NOMO-1 treated with dmso at 0.1 percent for 144 hours (cell line): ENCODE data around the gene RIOX2.

Experiments used
- DNase-seq: peaks from one replicate; lab custom pipeline; 2025; ENCODE audit not compliant: unreplicated experiment; lab: John Stamatoyannopoulos, UW

Gene RIOX2

DNA sequence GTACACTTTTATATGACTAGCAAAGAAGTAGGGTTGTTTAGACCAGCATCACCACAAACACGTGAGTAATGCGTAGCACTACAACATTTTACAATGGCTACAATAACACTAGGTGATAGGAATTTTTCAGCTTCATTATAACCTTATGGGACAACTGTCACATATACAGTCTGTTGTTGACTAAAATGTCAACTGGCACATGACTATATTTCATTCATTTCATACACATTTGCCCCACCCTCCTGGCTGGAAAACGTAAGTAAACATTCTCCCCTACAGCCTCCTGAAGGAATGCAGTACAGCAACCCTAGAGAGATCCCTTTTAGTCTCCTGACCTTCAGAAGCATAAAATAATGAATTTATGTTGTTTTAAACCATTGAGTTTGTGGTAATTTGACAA, 16.2 kb downstream of the RIOX2 start:
- DNase-seq = no peak

- no peak for DNase-seq
Observed at GRCh38 chr3:97954228-97954827, 17.9 kb downstream of the RIOX2 start.

GRCh38 chr3:97952872-97953271, 19.4 kb downstream of the RIOX2 start:
- DNase-seq = no peak

GRCh38 chr3:97952280-97952679, 20.0 kb downstream of the RIOX2 start:
- no peak for DNase-seq

GRCh38 chr3:97950360-97950759, 21.9 kb downstream of the RIOX2 start:
- DNase-seq = no peak

DNA sequence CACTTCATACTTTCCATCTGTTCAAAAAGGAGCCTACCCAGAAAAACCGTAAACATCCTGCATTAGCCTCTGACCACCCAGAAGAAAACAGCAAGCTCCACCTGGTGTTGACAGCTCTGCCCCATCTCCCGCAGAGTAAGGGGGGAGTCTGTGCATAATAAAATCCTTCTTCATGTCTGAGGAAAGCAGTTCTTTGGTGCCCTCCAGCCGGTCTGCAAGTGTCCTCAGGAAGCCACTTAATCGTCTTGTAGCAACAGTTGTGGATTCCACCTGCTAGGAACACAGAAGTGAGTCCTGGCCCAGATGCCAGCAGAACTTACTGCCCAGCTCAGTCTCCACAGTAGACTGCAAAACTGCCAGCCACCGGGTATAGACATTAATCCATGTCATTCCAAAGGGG, 22.5 kb downstream of the RIOX2 start:
- DNase-seq = no peak

GRCh38 chr3:97949110-97949485, 23.1 kb downstream of the RIOX2 start:
- no peak for DNase-seq

GRCh38 chr3:97948351-97949109, 23.7 kb downstream of the RIOX2 start:
- no peak for DNase-seq

DNA sequence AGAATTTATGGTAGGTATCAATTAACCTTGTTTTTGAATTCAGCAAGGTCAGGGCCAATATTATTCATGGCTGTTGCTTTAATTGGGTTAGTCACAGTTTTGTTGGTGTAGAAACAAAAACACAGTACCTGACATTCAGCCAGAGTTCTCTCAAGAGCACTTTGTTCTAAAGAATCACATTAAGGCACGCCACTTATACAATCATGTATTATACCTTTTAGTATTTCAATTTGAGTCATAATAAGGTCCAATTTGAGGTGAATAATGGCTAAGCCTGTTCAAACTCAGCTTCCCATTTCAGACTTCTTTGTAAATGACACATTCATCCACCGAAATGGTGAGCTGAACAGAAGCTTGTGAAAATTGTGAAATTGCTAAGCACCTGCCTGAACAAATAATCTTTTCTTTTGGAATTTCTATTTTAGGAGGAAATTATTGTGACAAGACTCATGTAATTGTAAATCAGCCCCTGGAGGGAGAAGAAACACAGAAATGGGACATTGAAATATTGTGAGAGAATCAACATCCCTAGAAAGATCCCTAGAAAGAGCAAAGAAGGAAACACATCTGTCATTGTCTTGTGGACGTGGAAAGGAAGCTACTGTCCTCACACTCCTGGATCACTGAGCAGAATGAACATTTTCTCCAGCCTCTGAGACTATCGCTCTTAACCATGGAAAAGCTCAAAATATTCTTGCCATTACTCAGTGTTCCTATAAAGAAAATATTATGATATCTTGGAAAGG, 29.3 kb downstream of the RIOX2 start:
- no peak for DNase-seq

DNA sequence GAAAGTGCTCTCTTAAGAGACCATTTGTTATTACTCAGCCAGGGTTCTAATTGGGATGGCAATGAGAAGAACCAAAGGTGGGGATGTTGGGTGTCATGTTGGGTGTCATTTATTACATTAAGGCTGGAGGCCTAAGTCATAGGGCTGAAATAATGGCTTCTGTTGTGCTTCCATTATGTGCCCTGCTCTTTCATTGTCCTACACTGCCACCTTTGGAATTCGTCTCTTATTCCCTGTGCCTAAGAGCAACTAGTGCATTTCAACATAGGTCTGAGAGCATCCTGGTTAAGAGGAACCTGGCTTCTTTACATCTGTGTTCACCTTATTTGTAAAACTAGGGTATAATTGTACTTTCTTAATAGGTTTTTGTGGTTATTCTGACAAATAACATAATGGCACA, 32.2 kb downstream of the RIOX2 start:
- DNase-seq = no peak

DNA sequence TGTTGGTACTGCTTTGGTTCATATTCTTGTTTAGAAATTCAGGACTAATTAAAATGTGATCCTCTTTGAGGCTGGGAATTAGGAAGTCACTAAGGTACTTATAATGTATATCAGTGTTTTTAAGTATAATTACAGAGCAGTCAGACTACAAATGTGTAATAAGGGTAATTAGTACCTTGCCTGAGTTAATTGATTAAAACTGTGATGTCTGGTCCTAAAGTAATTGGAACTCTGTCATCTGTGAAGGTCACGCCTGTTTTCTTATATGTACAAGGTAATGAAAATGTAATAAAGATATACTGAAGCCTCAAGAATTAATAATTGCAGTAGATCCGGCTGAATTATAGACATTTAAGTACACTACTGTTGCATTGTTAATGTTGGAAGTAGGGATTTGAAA, 32.8 kb downstream of the RIOX2 start:
- DNase-seq = no peak

- DNase-seq = no peak
Observed at GRCh38 chr3:97938444-97938843, 33.8 kb downstream of the RIOX2 start.

DNA sequence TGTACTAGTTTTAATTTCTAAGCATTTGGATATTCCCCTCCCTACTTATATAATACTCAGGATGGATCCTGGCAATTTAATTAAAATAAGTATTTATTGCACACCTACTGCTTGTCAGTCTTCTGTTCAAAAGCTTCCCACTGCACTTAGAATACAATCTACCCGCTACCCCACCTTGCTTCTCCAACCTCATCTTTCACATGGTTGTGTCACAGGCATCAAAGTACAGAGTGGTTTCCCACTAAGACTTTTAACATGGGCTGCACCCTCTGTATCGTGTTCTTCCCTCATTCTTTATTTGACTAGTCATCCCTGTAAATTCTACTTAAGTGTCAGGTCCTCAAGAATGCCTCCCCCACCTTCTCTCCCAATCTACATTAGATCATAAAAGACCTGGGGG, 35.0 kb downstream of the RIOX2 start:
- DNase-seq = no peak

DNA sequence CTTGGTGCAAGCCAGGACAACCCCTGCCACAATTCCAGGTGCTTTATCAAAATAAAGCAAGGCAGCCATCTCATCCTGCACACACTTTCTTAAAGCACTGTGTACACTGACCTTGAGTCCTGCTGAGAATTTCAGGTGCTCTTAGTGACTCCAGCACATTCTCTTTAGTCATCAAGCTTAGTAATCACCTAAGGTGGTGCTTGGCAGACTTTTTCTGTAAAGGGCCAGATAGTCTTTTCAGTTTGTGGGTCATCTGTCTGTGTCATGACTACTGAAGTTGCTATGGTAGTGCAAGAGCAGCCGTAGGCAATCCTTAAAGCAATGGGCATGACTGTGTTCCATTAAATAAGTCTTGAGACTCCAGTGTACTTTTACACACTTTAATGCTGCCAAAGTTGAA, 36.4 kb downstream of the RIOX2 start:
- no peak for DNase-seq

GRCh38 chr3:97934980-97935695, 37.1 kb downstream of the RIOX2 start:
- no peak for DNase-seq

DNA sequence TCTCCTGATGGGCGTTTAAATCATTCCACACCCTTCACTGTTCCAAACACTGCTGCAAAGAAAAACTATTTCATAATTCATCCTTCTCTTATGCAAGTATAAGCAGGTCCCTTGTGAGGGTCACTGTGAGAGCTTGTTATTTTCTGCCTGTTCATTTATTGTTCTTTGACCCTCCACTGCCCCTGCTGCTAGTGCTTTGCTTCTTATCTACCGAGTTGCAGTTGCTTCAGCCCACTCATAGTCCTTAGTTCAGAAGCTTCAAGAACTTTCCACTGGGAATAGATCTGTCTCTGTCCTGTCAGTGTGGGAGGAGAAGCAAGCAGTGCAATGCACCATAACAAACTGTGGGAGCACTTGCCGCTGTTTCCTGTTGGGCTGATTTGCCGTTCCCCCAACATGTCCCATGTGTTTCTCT, 39.8 kb downstream of the RIOX2 start:
- DNase-seq = no peak

DNA sequence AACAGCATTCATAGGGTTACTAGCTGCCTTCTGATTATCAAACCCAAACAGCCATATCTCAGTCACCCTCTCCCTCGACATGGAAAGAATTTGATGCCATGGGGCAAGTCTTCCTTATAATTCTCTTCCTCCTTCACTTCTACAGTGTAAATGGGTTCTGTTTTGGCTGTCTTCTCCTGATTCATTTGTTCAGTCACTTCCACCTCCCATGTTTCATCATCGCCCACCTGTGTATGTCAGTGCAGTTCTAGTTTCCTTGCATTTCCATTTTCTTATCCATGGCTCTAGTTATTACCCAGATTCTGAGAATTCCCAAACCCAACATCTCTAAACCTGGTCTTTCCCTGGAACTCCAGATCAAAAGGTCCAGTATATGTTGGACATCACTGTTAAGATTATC, 41.0 kb downstream of the RIOX2 start:
- DNase-seq = no peak

DNA sequence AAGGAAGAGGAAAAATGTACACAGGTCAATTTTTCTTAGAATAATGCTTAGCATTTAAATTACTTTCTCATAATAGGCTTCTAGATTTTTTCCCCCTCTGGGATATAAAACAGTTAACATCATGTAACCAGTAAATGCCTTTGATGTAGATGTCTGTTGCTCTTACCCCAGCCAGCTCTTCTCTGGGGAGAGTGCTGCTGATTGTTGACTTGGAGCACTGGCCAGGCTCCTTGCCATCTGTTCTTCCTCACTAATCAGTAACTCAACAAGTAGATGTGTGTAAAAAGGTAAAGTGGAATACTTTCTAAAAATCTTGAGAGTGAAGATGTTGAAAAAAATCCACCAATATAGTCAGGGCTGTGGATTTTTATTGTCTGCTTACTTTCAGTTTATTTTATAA, 42.2 kb downstream of the RIOX2 start:
- DNase-seq = no peak

DNA sequence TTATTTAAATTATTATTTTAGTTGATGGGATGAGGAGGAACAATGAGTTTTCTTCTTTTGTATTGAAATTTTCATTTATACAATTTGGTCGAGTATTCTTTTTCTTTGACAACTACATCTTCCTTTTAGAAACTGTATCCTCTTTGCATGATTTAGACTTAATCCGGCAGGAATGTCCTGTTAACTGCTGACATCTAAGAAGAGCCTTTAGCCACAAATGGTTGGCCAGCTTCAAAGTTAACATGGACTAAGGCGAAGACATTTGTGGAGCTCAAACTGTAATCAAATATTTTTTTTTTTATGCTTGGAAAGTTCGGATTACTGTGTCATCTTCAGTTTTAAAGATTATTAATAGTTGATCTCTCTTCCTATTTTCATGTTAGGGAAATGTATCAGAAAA, 43.2 kb downstream of the RIOX2 start:
- no peak for DNase-seq

- DNase-seq = no peak
Observed at GRCh38 chr3:97927704-97928103, 44.5 kb downstream of the RIOX2 start.

DNA sequence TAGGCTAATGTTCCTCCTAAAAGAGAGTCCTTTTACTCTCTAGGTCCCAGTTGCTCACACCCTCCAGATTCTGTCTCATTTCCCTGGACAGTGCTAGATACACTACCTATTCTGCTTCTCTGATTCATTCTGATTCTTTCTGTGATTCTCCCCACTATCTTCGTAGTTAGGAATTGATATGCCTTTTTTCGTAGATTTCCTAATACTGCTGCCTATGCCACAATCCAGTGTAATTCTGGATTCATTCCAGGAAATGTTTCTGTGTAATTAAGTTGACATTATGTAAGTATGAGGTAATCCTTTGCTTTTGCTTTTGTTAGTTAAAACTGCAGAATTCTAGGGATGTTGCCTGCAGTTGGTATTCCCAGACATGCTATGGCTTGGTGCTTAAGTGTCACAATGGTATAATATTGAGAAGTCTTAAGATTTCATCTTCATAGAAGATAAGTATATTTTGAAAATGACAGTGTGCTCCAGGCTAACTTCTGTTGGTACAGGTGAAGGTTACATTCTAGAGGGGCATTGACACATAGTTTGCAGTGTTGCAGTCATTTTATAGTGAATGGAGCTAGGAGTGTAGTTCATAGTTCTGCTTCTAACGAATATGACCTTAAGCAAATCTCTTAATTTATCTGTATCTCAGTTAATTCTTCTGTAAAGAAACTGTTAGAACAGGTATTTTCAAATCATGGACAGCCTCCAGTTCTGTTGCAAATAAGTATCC, 54.3 kb downstream of the RIOX2 start:
- DNase-seq = no peak
